Mesothelial cell of epicardium (in vitro differentiated cells): ENCODE measurements around the gene PI4K2A. TPM values are rescaled to one million over a fixed set of nuclear protein-coding genes. Genes with fewer than 3 reads are reported as not detected.

Source experiments
- DNase-seq, 2 experiments: peaks; one replicate each; pipeline ENCODE4 v3.0.0; 2021; ENCODE audit warnings: low spot score in 2 of 2; ENCODE audit not compliant: unreplicated experiment in 2 of 2
- H3K27ac Mint-ChIP-seq: 2 replicates; pipeline ENCODE4 v1.8.0; 2021; ENCODE audit warnings: mixed read lengths
- H3K27me3 Mint-ChIP-seq: 2 replicates; pipeline ENCODE4 v1.8.0; 2021; ENCODE audit warnings: low read depth, mixed read lengths
- H3K36me3 Mint-ChIP-seq: 2 replicates; pipeline ENCODE4 v1.8.0; 2021; ENCODE audit warnings: mixed read lengths
- H3K4me1 Mint-ChIP-seq: 2 replicates; pipeline ENCODE4 v1.8.0; 2021; ENCODE audit warnings: mixed read lengths
- H3K4me3 Mint-ChIP-seq: 2 replicates; pipeline ENCODE4 v1.8.0; 2021; ENCODE audit warnings: mild to moderate bottlenecking, moderate library complexity, mixed read lengths
- H3K9me3 Mint-ChIP-seq: 2 replicates; pipeline ENCODE4 v1.8.0; 2021; ENCODE audit warnings: mixed read lengths
- total RNA-seq: library from RNA; stranded (reverse); gene quantifications from 3 replicates; pipeline ENCODE4 v1.2.1, GENCODE V29; 2021
- TF ChIP-seq, protein P1 (sequence below): fragments of 200-600 bp; sonication (generic); IDR thresholded peaks from one replicate; pipeline ENCODE4 v1.5.0; 2021; ENCODE audit warnings: antibody characterized with exemption; ENCODE audit not compliant: unreplicated experiment

PI4K2A gene
- total RNA-seq, 1 donor from 2014 or later, result 18.7 TPM

DNA sequence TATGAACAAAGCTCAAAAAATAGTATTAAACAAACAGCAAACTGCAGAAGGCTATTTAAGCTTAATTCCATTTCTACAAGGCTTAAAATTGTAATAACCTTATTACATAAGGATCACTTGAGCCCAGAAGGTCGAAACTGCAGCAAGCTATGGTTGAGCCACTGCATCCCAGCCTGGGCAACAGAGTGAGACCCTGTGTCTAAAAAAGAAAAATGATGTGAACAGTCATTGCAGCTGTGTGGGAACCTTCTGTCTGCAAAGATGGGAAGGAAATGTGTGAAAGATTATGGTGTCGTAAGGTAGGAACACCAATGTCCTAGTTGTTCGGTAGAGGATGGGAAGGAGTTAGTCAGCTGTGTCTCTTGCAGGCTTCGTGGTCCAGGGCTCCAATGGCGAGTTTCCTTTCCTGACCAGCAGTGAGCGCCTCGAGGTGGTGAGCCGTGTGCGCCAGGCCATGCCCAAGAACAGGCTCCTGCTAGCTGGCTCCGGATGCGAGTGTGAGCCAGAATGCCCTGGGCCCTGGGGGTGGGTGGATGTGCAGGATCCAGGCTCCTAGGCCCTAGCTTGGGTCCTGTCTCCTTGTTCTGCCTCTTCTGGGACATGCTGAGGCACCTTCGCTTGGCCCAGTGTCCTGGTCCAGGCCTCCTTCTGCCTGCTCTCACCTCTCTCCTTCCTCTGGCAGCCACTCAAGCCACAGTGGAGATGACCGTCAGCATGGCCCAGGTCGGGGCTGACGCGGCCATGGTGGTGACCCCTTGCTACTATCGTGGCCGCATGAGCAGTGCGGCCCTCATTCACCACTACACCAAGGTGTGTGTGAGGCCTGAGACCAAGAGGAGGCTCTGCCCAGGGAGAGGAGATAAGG lies 41.8 kb upstream of the PI4K2A start:
- no peak for DNase-seq

DNA sequence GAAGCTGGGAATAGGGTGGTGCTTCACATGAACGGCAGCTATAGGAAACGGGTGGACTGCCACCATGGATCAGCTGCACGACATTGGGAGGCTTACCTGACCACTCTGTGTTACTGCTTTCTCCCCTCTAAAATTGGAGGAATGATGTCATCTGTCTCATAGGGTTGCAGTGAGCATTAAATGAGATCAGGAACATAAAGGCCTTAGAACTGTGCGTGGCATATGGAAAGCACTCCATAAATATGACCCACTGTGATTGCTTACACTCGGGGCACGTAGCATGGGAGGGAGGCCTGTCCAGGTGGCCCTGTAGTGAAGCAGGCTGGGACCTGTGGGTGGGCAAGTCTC lies 41.2 kb upstream of the PI4K2A start:
- H3K9me3 Mint-ChIP-seq, result no peaks in the 10 kb centered on the region
- H3K36me3 Mint-ChIP-seq, result no peaks in the 10 kb centered on the region
- H3K27me3 Mint-ChIP-seq, result no peaks in the 10 kb centered on the region
- TF ChIP-seq, protein P1, sequence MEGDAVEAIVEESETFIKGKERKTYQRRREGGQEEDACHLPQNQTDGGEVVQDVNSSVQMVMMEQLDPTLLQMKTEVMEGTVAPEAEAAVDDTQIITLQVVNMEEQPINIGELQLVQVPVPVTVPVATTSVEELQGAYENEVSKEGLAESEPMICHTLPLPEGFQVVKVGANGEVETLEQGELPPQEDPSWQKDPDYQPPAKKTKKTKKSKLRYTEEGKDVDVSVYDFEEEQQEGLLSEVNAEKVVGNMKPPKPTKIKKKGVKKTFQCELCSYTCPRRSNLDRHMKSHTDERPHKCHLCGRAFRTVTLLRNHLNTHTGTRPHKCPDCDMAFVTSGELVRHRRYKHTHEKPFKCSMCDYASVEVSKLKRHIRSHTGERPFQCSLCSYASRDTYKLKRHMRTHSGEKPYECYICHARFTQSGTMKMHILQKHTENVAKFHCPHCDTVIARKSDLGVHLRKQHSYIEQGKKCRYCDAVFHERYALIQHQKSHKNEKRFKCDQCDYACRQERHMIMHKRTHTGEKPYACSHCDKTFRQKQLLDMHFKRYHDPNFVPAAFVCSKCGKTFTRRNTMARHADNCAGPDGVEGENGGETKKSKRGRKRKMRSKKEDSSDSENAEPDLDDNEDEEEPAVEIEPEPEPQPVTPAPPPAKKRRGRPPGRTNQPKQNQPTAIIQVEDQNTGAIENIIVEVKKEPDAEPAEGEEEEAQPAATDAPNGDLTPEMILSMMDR, result no peak
- no peaks in the 10 kb centered on the region for H3K4me1 Mint-ChIP-seq
- H3K27ac Mint-ChIP-seq, result no peak overlapping the region
- no peak overlapping the region for H3K4me3 Mint-ChIP-seq
- no peak for DNase-seq

More for the DNA sequence above, 41.8 kb upstream of the PI4K2A start:
- H3K36me3 Mint-ChIP-seq, result no peaks in the 10 kb centered on the region
- TF ChIP-seq, protein P1, result no peak
- H3K4me3 Mint-ChIP-seq, result no peak overlapping the region
- H3K27me3 Mint-ChIP-seq, result no peaks in the 10 kb centered on the region
- H3K9me3 Mint-ChIP-seq, result no peaks in the 10 kb centered on the region
- H3K27ac Mint-ChIP-seq, result no peak overlapping the region
- peaks cover under 1% of the 10 kb centered on the region for H3K4me1 Mint-ChIP-seq

DNA sequence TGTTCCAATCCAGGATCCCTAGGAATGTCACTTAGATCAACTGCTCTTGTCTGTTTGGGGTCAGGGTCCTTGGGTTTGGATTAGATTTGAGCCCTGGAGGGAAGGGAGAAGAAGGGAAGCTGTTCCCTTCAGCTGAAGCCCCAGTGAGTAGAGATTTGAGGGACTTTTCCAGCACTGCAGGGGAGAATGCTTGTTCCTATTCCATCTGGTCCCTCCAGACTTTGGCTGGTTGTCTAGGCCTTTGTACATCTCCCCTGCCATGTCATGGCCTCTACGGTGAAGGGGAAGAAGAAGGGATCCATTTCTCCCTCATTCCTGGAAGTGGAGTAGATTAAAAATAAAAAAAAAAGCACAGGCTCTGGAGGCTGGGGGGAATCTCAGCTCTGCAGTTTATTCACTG lies 39.9 kb upstream of the PI4K2A start:
- TF ChIP-seq, protein P1, result no peak
- no peak for DNase-seq
- Mint-ChIP-seq H3K36me3 (no peaks in the 10 kb centered on the region), H3K4me3 (no peak overlapping the region), H3K4me1 (no peaks in the 10 kb centered on the region), H3K27ac (no peak overlapping the region), H3K27me3 (no peaks in the 10 kb centered on the region), H3K9me3 (no peaks in the 10 kb centered on the region)

DNA sequence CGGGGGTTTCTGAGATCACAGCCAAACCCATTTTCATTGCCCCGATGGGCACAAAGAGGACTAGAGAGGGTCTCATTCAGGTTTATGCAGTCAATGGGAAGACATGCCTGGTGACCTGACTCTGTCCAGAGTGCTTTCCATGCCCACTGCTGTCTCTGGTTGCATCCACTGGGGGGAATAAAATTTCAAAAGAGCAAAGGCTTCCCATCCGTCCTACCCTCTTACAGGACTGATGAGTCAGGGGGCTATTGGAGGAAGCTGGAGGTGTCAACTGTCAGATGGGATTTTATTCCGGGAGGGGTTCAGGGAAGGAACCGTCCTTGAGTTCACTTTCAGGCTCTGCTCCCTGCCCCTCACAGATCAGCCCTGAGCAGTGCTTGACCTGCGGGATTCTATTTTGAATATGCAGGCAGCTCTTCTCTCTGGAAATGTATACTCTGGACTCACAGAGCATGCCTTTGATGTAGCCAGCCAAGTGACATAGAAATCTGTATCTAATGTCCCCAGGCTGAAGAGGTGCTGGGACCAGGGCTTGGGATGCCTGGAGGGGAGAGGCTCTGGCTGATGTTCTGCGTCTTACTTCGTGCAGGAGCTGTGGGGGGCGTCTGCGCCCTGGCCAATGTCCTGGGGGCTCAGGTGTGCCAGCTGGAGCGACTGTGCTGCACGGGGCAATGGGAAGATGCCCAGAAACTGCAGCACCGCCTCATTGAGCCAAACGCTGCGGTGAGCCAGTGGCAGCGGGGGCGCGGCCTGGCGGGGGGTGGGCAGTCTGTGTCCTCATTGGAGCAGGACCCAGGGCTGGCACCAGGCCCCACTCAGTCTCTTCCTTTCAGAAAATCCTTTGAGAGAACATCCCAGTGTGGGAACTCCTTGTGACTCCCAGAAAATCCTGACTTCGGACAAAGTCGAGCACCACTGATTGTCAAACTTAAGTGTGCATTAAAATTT lies 38.9 kb upstream of the PI4K2A start:
- no peaks in the 10 kb centered on the region for H3K36me3 Mint-ChIP-seq
- DNase-seq, result no peak
- H3K9me3 Mint-ChIP-seq, result no peaks in the 10 kb centered on the region
- H3K4me1 Mint-ChIP-seq, result no peaks in the 10 kb centered on the region
- TF ChIP-seq, protein P1, result no peak
- H3K27me3 Mint-ChIP-seq, result no peaks in the 10 kb centered on the region
- no peak overlapping the region for H3K4me3 Mint-ChIP-seq
- H3K27ac Mint-ChIP-seq, result no peak overlapping the region

DNA sequence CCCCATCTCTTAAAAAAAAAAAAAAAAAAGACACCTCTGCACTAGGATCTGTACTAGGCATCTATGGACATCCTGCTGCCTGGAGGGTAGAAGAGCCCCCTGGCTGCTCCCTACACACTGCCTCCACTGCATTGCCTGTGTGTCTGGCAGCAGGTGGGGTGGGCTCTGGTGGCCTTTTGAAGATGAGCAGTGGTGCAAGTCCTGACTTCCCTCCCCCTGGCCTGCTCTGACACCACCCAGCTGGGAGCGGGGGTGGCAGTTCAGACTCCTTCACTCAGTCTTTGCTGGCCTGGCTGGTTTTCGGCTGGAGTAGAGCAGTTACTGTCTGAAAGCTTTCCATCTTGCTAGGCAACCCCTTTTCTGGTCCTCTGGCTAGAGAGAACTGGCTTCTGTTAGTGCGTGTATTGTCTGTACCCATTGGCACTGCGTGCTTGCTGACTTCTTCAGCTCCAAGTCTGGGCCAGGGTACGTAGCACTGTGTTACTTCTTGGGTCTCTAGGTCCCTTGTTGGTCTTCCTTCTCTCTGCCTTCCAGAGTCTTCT lies 33.3 kb upstream of the PI4K2A start:
- TF ChIP-seq, protein P1, result no peak
- Mint-ChIP-seq H3K4me1 (no peaks in the 10 kb centered on the region), H3K27me3 (no peaks in the 10 kb centered on the region), H3K4me3 (no peak overlapping the region), H3K27ac (no peak overlapping the region), H3K36me3 (no peaks in the 10 kb centered on the region), H3K9me3 (no peaks in the 10 kb centered on the region)
- DNase-seq, result no peak
